PFSK-1 (cell line): ENCODE results near the gene HMCN2.

Experiments used
- FOXP2 ChIP-seq: optimal IDR thresholded peaks from 2 replicates; pipeline ENCODE3; 2011; ENCODE audit warnings: borderline replicate concordance, control low read depth, inconsistent platforms; ENCODE audit not compliant: insufficient read depth; ENCODE audit errors: extremely low read length, extremely low read depth
- POLR2AphosphoS5 ChIP-seq: IDR thresholded peaks from 2 replicates; pipeline ENCODE4 v1.6.1; 2012; ENCODE audit warnings: low read depth, mild to moderate bottlenecking, control low read depth, low read length, moderate library complexity
- REST ChIP-seq, 2 experiments: IDR thresholded peaks; 2 replicates each; pipeline versions ENCODE4 v1.6.1 to v1.8.0; 2011 to 2012; ENCODE audit warnings: low read depth in 2 of 2, low read length in 2 of 2, control low read depth in 1 of 2, inconsistent platforms in 1 of 2, mild to moderate bottlenecking in 1 of 2, moderate library complexity in 1 of 2; ENCODE audit not compliant: insufficient read depth in 1 of 2
- SIN3A ChIP-seq: IDR thresholded peaks from 2 replicates; pipeline ENCODE4 v1.6.1; 2012; ENCODE audit warnings: mild to moderate bottlenecking, low read length, moderate library complexity, borderline replicate concordance; ENCODE audit not compliant: insufficient read depth
- TAF1 ChIP-seq: IDR thresholded peaks from 2 replicates; pipeline ENCODE4 v1.6.1; 2012; ENCODE audit warnings: low read length, control low read depth, borderline replicate concordance; ENCODE audit not compliant: insufficient read depth

GRCh38 chr9:130408669-130409068, 143.1 kb downstream of the HMCN2 start:
- TF ChIP-seq POLR2AphosphoS5 = no peak
- TF ChIP-seq REST (IDR thresholded peaks at IDR 0.05; ENCODE audit: insufficient read depth in 1 of 2, low read depth in 2 of 2, low read length in 2 of 2) = no peak
- no peak for TF ChIP-seq TAF1
- no peak for TF ChIP-seq SIN3A
- no peak for TF ChIP-seq FOXP2
